ENCODE data around the gene SOCS2. TPM values are rescaled to one million over a fixed set of nuclear protein-coding genes. Genes with fewer than 3 reads are reported as not detected.

Gene SOCS2
- total and polyA plus RNA-seq, 2 donors (not counting 3 experiments of a cell fraction or from before 2014, with no cell fraction given) = 2.4 to 5.6 TPM

DNA sequence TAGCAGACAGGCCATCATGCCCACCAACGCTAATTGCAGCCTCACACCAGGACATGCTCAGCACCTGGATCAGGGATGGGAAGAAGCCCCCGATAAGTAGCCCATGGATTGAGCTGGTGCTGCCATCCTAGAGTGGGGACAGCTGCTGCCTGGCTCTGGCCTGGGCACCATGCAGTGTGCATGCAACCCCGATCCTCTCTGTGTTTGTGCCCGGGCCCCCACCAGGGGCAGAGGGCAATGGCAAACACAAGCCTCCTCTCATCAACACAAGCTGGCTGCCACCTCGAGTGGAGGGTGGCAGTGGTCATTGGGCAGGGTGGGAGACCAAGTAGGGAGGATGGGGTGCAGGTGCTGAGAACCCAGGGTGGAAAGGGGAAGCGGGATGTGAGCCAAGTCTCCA is 23.3 kb upstream of the SOCS2 start:
- H3K9ac ChIP-seq (replicated peaks; ENCODE audit: extremely low read depth, insufficient read depth, low read length) = no peak overlapping the region
- H3K9me1 ChIP-seq (replicated peaks; ENCODE audit: control insufficient read depth, extremely low read depth, insufficient read depth, low read length) = no peaks in the 10 kb centered on the region
- no peak overlapping the region for H3K4me2 ChIP-seq (ENCODE audit: insufficient read depth, low read length)
- H3K79me2 ChIP-seq (ENCODE audit: control insufficient read depth, insufficient read depth, low read length) = no peaks in the 10 kb centered on the region
- no peak for FAIRE-seq
- no peak overlapping the region for H2AFZ ChIP-seq (ENCODE audit: low read depth, low read length)
- no peaks in the 10 kb centered on the region for H3K27me3 ChIP-seq (ENCODE audit: control insufficient read depth in 2 of 2, insufficient read depth in 2 of 2, low read length in 2 of 2)
- TF ChIP-seq, protein P1, sequence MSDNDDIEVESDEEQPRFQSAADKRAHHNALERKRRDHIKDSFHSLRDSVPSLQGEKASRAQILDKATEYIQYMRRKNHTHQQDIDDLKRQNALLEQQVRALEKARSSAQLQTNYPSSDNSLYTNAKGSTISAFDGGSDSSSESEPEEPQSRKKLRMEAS (IDR thresholded peaks at IDR 0.05; ENCODE audit: insufficient read depth, insufficient read length) = no peak
- TF ChIP-seq, protein P2, sequence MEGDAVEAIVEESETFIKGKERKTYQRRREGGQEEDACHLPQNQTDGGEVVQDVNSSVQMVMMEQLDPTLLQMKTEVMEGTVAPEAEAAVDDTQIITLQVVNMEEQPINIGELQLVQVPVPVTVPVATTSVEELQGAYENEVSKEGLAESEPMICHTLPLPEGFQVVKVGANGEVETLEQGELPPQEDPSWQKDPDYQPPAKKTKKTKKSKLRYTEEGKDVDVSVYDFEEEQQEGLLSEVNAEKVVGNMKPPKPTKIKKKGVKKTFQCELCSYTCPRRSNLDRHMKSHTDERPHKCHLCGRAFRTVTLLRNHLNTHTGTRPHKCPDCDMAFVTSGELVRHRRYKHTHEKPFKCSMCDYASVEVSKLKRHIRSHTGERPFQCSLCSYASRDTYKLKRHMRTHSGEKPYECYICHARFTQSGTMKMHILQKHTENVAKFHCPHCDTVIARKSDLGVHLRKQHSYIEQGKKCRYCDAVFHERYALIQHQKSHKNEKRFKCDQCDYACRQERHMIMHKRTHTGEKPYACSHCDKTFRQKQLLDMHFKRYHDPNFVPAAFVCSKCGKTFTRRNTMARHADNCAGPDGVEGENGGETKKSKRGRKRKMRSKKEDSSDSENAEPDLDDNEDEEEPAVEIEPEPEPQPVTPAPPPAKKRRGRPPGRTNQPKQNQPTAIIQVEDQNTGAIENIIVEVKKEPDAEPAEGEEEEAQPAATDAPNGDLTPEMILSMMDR (IDR thresholded peaks at IDR 0.05; ENCODE audit: extremely low read depth in 1 of 2, insufficient read depth in 1 of 2, low read depth in 1 of 2, low read length in 2 of 2) = no peak
- no peak for TF ChIP-seq MYC (IDR thresholded peaks at IDR 0.05; ENCODE audit: low read depth, low read length)
- no peak for TF ChIP-seq FOS (IDR thresholded peaks at IDR 0.05; ENCODE audit: borderline replicate concordance, insufficient read depth, low read length)
- TF ChIP-seq JUN (IDR thresholded peaks at IDR 0.05; ENCODE audit: borderline replicate concordance, insufficient read depth, insufficient read length, low read depth) = no peak
- TF ChIP-seq POLR2A (IDR thresholded peaks at IDR 0.05; ENCODE audit: low read depth, low read length) = no peak
- DNase-seq (ENCODE audit: low read depth, low spot score) = no peak
- no peaks in the 10 kb centered on the region for H3K9me3 ChIP-seq (replicated peaks; ENCODE audit: control insufficient read depth, insufficient read depth, low read length)
- H4K20me1 ChIP-seq (replicated peaks; ENCODE audit: control insufficient read depth, extremely low read depth, insufficient read depth, low read length) = no peaks in the 10 kb centered on the region
- POLR2A ChIA-PET = no interaction called here
- H3K36me3 ChIP-seq (ENCODE audit: control insufficient read depth in 2 of 2, extremely low read depth in 1 of 2, insufficient read depth in 2 of 2, low read length in 2 of 2) = no peaks in the 10 kb centered on the region
- intact Hi-C loops (cut with micrococcal nuclease) (no loop called here), dilution Hi-C loops (cut with MboI; ENCODE audit: extremely low pct_ligation_motif_present, low sequenced_read_pairs) (no loop called here)
- H3K27ac ChIP-seq (ENCODE audit: insufficient read depth, low read depth, low read length) = no peak overlapping the region
- H3K4me3 ChIP-seq (replicated peaks in 1 of 3; ENCODE audit: insufficient read depth in 1 of 3, low read depth in 1 of 3, low read length in 3 of 3) = no peak overlapping the region
- CTCF ChIA-PET = interaction anchor here (1.2 to 1.7 kb wide), 2 partner anchors 20 to 553 kb away, joined by 3 to 5 read pairs; no protein-coding TSS in a partner anchor
- no peaks in the 10 kb centered on the region for H3K4me1 ChIP-seq (ENCODE audit: control insufficient read depth, extremely low read depth, insufficient read depth, low read length)
- BruUV-seq (replicated peaks) = no TSS peak

All from endothelial cell of umbilical vein (primary cell).